ENCODE data around the gene GOLGA6B. TPM values are rescaled to one million over a fixed set of nuclear protein-coding genes. Genes with fewer than 3 reads are reported as not detected.
"Not testable (repeated sequence)": the region's sequence is repeated elsewhere in the genome, so short reads cannot be mapped to it uniquely, and the experiment has no call there.

Gene GOLGA6B
- total RNA-seq, 1 experiment from 2014 or later: not detected

DNA sequence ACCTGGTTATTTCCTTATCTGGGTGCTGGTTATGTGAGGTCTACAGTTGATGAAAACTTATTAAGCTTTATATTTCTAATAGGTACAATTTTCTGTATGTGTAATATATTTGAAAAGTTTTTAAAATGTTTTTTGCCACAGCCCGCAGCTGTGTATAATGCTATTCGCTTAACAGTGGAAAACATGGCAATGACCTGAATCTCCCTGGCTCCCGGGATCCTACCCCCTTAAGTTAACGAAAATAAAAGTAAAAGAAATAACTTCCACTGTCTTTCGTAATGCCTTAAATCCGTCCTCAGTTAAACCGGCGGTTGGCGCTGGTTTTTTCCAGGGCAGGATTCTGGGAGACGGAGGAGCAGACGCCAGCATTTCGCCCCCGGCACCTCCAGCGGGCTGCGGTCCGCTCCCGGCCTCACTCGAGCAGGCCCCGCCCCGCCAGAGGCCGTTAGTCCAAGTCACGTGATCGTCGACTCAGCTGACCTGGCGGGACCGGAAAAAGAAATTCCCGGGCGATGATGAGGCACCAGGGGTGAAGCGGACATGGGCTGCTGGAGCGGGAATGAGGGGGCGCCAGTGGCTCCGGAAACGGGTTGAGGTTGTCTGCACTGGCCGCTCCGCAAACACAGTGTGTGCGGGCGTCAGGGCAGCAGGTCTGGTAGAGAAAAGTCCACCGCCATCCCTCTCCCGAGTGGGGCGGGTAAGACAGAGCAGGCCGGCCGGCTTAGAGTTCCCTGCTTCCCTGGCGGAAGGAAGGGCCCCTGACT is 17.8 kb upstream of the GOLGA6B start:
- peak overlapping the region; percentile 65 for H3K27ac ChIP-seq

DNA sequence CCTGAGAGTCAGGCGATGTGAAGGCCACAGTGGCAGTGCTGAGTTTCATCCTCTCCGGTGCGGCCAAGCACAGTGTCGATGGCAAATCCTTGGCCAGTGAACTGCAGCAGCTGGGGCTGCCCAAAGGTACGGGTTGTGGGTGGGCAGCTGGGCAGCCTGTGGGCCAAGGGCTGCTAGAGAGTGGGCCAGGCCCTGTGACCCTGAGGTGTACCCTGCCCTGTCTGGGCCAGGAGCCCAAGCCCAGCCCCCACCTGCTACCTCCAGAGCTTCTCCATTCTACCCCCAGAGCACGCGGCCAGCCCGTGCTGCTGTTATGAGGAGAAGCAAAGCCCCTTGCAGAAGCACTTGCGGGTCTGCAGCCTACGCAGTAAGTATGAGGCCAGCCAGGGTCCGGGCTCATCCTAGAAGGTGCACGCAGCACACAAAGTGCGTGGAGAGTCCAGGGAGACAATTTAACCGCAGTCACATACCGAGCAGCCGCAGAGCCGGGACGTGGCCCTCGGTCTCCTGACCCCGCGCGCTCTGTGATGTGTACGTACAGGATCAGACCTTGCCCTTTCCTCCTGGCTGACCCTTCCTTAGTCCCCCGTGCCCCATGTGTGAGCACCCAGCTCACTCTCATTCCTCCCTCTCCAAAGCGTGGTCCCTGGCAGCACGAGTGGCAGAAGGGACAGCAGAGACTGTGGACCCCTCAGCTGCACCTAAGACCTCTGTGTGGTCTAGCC is 14.6 kb upstream of the GOLGA6B start:
- not testable (repeated sequence) for H3K27ac ChIP-seq; DNase-seq (ENCODE audit: low read depth in 1 of 2, low spot score in 2 of 2); H3K4me1 ChIP-seq (replicated peaks); H3K27me3 ChIP-seq (replicated peaks); H3K9me3 ChIP-seq (replicated peaks); H3K4me3 ChIP-seq; H3K36me3 ChIP-seq

More for the DNA sequence above, 17.8 kb upstream of the GOLGA6B start:
- H3K27me3 ChIP-seq (replicated peaks); H3K9me3 ChIP-seq (replicated peaks); H3K36me3 ChIP-seq; H3K4me1 ChIP-seq (replicated peaks): not testable (repeated sequence)
- peak overlapping the region; percentile 34 for H3K4me3 ChIP-seq
- peak; percentile 85 to 90 for DNase-seq (ENCODE audit: low read depth in 1 of 2, low spot score in 2 of 2)

DNA sequence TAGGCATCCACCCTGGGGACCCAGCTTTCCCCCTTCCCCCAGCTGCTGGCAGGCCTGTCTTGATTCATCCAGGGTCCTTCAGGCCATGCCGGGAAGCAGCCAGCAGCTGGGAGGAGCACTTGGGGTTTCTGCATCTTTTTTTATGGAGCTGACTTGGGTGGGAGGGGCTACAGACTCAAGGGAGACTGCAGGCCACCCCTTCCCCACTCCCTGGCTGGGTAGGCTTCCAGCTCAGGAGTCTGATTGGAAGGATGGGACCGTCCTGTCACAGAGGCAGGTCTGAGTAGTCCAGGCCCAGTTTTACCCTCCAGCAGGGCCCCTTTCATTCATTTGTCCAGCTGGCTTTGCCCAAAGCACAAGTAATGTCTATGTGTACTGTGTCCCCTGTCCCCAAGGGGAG is 12.2 kb upstream of the GOLGA6B start:
- H3K4me1 ChIP-seq (replicated peaks); H3K4me3 ChIP-seq; H3K27ac ChIP-seq; H3K36me3 ChIP-seq; DNase-seq (ENCODE audit: low read depth in 1 of 2, low spot score in 2 of 2); H3K27me3 ChIP-seq (replicated peaks); H3K9me3 ChIP-seq (replicated peaks): not testable (repeated sequence)

- not testable (repeated sequence) for H3K4me3 ChIP-seq; H3K36me3 ChIP-seq; H3K4me1 ChIP-seq (replicated peaks); H3K9me3 ChIP-seq (replicated peaks); H3K27ac ChIP-seq; DNase-seq (ENCODE audit: low read depth in 1 of 2, low spot score in 2 of 2); H3K27me3 ChIP-seq (replicated peaks)
These were observed 5.8 kb upstream of the GOLGA6B start for GRCh38 chr15:72648631-72649253.

DNA sequence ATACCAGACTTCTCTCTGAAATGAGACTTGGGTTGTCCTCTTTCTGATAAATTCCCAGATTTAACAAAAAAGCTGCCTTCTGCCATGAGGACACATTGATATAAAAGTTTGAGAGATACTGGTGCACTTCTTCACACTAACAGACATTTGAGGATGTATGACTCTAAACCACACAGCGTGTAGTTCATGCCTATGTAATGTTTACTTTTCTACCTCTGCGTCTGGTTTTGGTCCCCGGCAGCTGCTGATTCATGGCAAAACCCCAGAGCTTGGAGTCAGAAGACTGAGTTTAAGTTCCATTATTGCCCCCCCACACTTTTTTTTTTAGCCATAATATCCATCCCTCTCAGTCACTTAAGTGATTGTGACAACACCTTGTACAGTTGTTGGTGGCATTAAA is 1.5 kb downstream of the GOLGA6B start:
- DNase-seq (ENCODE audit: low read depth in 1 of 2, low spot score in 2 of 2); H3K27me3 ChIP-seq (replicated peaks); H3K4me3 ChIP-seq; H3K27ac ChIP-seq; H3K36me3 ChIP-seq; H3K4me1 ChIP-seq (replicated peaks); H3K9me3 ChIP-seq (replicated peaks): not testable (repeated sequence)

DNA sequence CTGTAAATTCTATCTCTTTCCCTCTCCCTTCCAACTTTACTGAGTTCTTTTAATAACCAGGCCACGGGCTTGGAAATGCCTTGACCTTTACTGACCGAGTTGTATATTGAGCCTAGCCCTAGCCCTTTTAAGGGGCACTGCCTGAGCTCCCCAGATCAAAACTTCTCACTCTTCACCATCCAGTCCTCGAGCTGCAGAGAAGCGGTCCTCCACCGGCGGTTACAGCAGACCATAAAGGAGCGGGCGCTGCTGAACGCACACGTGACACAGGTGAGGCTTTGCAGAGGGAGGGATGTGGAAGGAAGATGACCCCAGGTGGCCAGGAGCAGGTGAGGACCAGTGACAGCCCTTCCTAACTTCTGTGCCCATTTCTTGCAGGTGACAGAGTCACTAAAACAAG is 6.6 kb downstream of the GOLGA6B start:
- not testable (repeated sequence) for H3K27me3 ChIP-seq (replicated peaks); H3K4me1 ChIP-seq (replicated peaks); H3K36me3 ChIP-seq; H3K4me3 ChIP-seq; H3K9me3 ChIP-seq (replicated peaks); H3K27ac ChIP-seq
- DNase-seq (ENCODE audit: low read depth in 1 of 2, low spot score in 2 of 2): peak in 1 of 2 experiments; percentile 42

- not testable (repeated sequence) for DNase-seq (ENCODE audit: low read depth in 1 of 2, low spot score in 2 of 2); H3K4me1 ChIP-seq (replicated peaks); H3K36me3 ChIP-seq
These were observed 9.4 kb downstream of the GOLGA6B start for GRCh38 chr15:72663931-72664330.

DNA sequence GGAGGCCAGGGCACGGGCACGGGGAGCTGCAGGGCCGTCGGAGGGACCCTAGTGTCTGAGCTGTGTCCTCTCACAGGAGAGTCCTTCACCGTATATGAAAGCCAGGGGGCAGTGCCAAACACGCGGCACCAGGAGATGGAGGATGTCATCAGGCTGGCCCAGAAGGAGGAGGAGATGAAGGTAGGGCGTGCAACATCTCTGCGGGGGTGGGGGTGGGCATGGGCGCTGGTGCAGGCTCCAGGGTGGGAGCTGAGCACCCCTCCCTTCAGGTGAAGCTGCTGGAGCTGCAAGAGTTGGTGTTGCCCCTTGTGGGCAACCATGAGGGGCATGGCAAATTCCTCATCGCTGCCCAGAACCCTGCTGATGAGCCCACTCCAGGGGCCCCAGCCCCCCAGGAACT is 11.2 kb downstream of the GOLGA6B start:
- H3K27me3 ChIP-seq (replicated peaks); H3K4me3 ChIP-seq; H3K4me1 ChIP-seq (replicated peaks); H3K36me3 ChIP-seq; H3K9me3 ChIP-seq (replicated peaks); DNase-seq (ENCODE audit: low read depth in 1 of 2, low spot score in 2 of 2); H3K27ac ChIP-seq: not testable (repeated sequence)

More at GRCh38 chr15:72663931-72664330, 9.4 kb downstream of the GOLGA6B start:
- not testable (repeated sequence) for H3K4me3 ChIP-seq; H3K27ac ChIP-seq; H3K27me3 ChIP-seq (replicated peaks); H3K9me3 ChIP-seq (replicated peaks)

DNA sequence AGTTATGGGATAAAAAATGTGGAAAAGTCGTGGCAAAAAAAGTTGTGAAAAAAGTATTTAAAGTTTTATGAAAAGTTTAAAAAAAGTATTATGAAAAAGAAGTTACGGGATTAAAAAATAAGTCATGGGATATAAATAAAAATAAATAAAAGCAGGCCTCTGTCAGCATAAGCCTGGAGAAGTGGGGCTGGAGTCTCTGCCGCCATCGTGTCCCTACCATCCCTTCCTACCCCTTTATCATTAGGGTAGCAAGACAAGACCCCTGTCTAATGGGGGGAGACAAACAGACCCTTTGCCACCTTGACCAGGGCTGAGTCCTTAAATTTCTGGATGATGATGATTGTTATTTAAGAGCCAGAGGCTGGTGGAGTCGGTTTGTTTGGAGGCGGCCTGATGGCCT is 15.3 kb downstream of the GOLGA6B start:
- not testable (repeated sequence) for H3K9me3 ChIP-seq (replicated peaks); H3K4me3 ChIP-seq; H3K27ac ChIP-seq; H3K36me3 ChIP-seq; DNase-seq (ENCODE audit: low read depth in 1 of 2, low spot score in 2 of 2); H3K4me1 ChIP-seq (replicated peaks)
- peaks cover 15% of the 10 kb centered on the region for H3K27me3 ChIP-seq (replicated peaks)

GRCh38 chr15:72670656-72671352 is 16.3 kb downstream of the GOLGA6B start:
- H3K4me3 ChIP-seq: not testable (repeated sequence)

GRCh38 chr15:72671525-72671924 is 17.0 kb downstream of the GOLGA6B start:
- no peak for DNase-seq (ENCODE audit: low read depth in 1 of 2, low spot score in 2 of 2)
- H3K36me3 ChIP-seq: no peaks in the 10 kb centered on the region
- no peaks in the 10 kb centered on the region for H3K4me1 ChIP-seq (replicated peaks)
- no peaks in the 10 kb centered on the region for H3K9me3 ChIP-seq (replicated peaks)
- peaks cover 18% of the 10 kb centered on the region for H3K27me3 ChIP-seq (replicated peaks)
- H3K4me3 ChIP-seq: no peak overlapping the region
- no peak overlapping the region for H3K27ac ChIP-seq

More at GRCh38 chr15:72670656-72671352, 16.3 kb downstream of the GOLGA6B start:
- DNase-seq (ENCODE audit: low read depth in 1 of 2, low spot score in 2 of 2): peak; percentile 62 to 66
- H3K4me1 ChIP-seq (replicated peaks); H3K9me3 ChIP-seq (replicated peaks); H3K27ac ChIP-seq; H3K36me3 ChIP-seq: not testable (repeated sequence)
- H3K27me3 ChIP-seq (replicated peaks): peaks cover 18% of the 10 kb centered on the region

DNA sequence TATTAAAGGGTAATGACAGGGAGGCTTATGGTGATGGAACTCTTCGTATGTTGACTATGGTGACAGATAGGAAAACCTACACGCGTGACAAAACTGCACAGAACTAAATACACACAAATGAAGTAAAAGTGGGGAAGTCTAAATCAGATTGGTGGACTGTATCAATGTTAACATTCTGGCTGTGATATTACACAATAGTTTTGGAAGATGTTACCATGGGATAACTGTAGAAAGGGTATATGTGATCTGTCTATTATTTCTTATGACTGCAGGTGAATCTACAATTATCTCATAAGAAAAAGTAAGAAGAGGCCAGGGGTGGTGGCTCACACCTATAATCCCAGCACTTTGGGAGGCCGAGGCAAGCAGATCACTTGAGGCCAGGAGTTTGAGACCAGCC is 22.3 kb downstream of the GOLGA6B start:
- peaks cover 29% of the 10 kb centered on the region for H3K27me3 ChIP-seq (replicated peaks)

DNA sequence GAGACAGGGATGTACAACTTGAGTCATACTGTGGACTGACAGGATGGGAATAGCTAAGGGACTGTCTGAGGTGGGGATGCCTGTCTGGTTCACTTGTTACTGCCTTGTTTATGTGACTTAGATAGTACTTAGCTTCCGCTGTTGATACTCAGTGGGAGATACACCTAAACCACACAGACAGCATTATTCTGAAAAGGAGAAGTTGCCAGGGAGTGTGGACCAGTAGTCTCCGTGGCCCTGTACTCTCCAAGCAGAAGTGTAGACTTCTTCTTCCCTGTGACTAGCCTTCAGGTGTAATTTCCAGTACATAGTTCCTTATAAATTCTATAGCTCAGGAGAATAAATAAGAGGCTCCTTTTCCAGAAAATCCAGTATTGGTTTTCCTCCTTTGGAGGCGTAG is 26.4 kb downstream of the GOLGA6B start:
- no peak for DNase-seq (ENCODE audit: low read depth in 1 of 2, low spot score in 2 of 2)
- H3K27ac ChIP-seq: no peak overlapping the region
- H3K4me3 ChIP-seq: no peak overlapping the region
- H3K9me3 ChIP-seq (replicated peaks): no peaks in the 10 kb centered on the region
- no peaks in the 10 kb centered on the region for H3K36me3 ChIP-seq
- H3K27me3 ChIP-seq (replicated peaks): peaks cover 13% of the 10 kb centered on the region
- H3K4me1 ChIP-seq (replicated peaks): peaks cover 5% of the 10 kb centered on the region

More for the DNA sequence above, 22.3 kb downstream of the GOLGA6B start:
- Histone ChIP-seq H3K4me1 (replicated peaks) (no peaks in the 10 kb centered on the region), H3K36me3 (no peaks in the 10 kb centered on the region), H3K9me3 (replicated peaks) (no peaks in the 10 kb centered on the region), H3K27ac (no peak overlapping the region), H3K4me3 (no peak overlapping the region)
- DNase-seq (ENCODE audit: low read depth in 1 of 2, low spot score in 2 of 2): no peak

GRCh38 chr15:72682772-72683171 is 28.3 kb downstream of the GOLGA6B start:
- no peak overlapping the region for H3K27ac ChIP-seq
- H3K4me1 ChIP-seq (replicated peaks): peaks cover 5% of the 10 kb centered on the region
- H3K9me3 ChIP-seq (replicated peaks): no peaks in the 10 kb centered on the region

More at GRCh38 chr15:72682772-72683171, 28.3 kb downstream of the GOLGA6B start:
- H3K4me3 ChIP-seq: no peak overlapping the region
- H3K27me3 ChIP-seq (replicated peaks): peaks cover 13% of the 10 kb centered on the region
- no peak for DNase-seq (ENCODE audit: low read depth in 1 of 2, low spot score in 2 of 2)
- no peaks in the 10 kb centered on the region for H3K36me3 ChIP-seq
